Esophagus (tissue), 2 donors: ENCODE results near the gene HS6ST1. TPM values are rescaled to one million over a fixed set of nuclear protein-coding genes. Genes with fewer than 3 reads are reported as not detected.

Experiments used
- H3K27ac ChIP-seq, 2 donors: one replicate each; pipeline ENCODE4 v1.5.1; 2013; ENCODE audit warnings: low read depth in 2 of 2, mild to moderate bottlenecking in 2 of 2, inconsistent platforms in 1 of 2, low read length in 1 of 2, moderate library complexity in 1 of 2
- H3K27me3 ChIP-seq, 2 donors: one replicate each; pipeline ENCODE4 v1.6.1; 2013; ENCODE audit warnings: low read length in 2 of 2, control low read depth in 1 of 2, mild to moderate bottlenecking in 1 of 2; ENCODE audit not compliant: insufficient read depth in 2 of 2, control insufficient read depth in 1 of 2
- H3K36me3 ChIP-seq, 2 donors: one replicate each; pipeline ENCODE4 v1.6.1; 2013; ENCODE audit warnings: low read length in 1 of 2; ENCODE audit not compliant: control insufficient read depth in 2 of 2, insufficient read depth in 2 of 2
- H3K4me1 ChIP-seq, 2 donors: one replicate each; pipeline ENCODE4 v1.6.1; 2013; ENCODE audit warnings: low read length in 1 of 2; ENCODE audit not compliant: control insufficient read depth in 2 of 2, insufficient read depth in 2 of 2
- H3K4me3 ChIP-seq, 2 donors: one replicate each; pipeline ENCODE4 v1.5.1; 2013; ENCODE audit warnings: low read length in 2 of 2, mild to moderate bottlenecking in 2 of 2, low read depth in 1 of 2, moderate library complexity in 1 of 2
- H3K9me3 ChIP-seq, 2 donors: one replicate each; pipeline ENCODE4 v1.6.1; 2013; ENCODE audit warnings: mild to moderate bottlenecking in 2 of 2, low read depth in 1 of 2, low read length in 1 of 2, moderate library complexity in 1 of 2; ENCODE audit not compliant: control insufficient read depth in 2 of 2, insufficient read depth in 1 of 2
- WGBS, 2 donors: extraction: QIAGEN DNeasy Blood & Tissue Kit; methylation state at CpG; one replicate each; pipeline ENCODE4 v1.1.7; 2013; 5-methylcytosine and 5-hydroxymethylcytosine counted together
- polyA plus RNA-seq, 2 donors: library from polyadenylated mRNA; stranded (reverse); fragments of 200-250 nt; gene quantifications; one replicate each; pipeline ENCODE4 v1.2.3, GENCODE V29; 2013
- donor health status: healthy with polysubstance abuse.
- donor health status: Bipolar disorder and iron deficiency.

Gene HS6ST1
- polyA plus RNA-seq, 2 donors: 23.1 to 29.9 TPM

DNA sequence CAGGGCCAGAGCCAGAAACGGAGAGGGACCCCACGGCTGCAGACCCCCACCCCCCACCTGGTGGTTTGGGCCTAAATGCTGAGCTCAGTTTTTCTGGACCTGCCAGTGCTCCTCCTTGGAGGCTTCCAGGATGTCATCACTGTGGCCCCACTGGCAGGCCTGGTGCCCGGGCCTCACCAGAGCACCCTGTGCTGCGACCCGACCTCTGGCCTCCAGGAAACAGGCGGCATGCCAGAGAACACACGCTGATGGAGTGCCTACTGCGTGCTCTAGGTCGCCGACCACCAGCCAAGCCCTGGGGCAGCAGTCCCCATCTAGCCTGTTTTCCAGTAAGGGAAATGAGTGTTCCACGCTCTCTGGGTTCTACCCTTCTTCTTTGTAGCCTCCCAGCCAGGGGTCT is 33.8 kb downstream of the HS6ST1 start:
- WGBS, 2 donors: 84 to 87% methylated on average over 11 of the region's 11 CpGs
- H3K27me3 ChIP-seq: no peaks in the 10 kb centered on the region
- no peak overlapping the region for H3K27ac ChIP-seq
- no peak overlapping the region for H3K4me3 ChIP-seq
- peaks cover 19 to 48% of the 10 kb centered on the region in 2 donors for H3K4me1 ChIP-seq
- H3K9me3 ChIP-seq: no peaks in the 10 kb centered on the region
- peaks cover 6 to 35% of the 10 kb centered on the region in 2 donors for H3K36me3 ChIP-seq

DNA sequence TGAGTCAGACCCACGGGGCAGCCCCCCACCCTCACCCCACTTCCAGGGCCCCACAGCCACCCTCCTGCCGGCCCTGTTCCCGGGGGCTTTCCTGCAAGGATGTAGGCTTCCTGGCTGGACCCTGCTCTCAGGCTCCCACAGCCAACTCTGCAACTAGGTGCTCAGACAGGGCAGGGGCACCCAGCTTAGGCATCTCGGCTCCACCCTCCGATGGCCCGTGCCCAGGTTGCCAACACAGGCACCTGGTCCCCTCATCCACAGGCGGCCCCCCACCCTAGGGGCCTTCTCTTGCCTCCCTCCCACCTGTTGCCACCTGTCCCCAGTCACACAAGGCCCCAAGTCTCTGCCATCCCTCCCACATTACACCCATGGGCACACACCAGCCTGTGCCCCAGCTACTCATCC is 34.6 kb downstream of the HS6ST1 start:
- Histone ChIP-seq H3K27me3 (no peaks in the 10 kb centered on the region), H3K36me3 (peaks cover 6 to 29% of the 10 kb centered on the region in 2 donors), H3K9me3 (no peaks in the 10 kb centered on the region), H3K27ac (no peak overlapping the region), H3K4me3 (no peak overlapping the region), H3K4me1 (peaks cover 19 to 48% of the 10 kb centered on the region in 2 donors)
- 74 to 79% methylated on average over 5 to 7 of the region's 7 CpGs for WGBS, 2 donors

DNA sequence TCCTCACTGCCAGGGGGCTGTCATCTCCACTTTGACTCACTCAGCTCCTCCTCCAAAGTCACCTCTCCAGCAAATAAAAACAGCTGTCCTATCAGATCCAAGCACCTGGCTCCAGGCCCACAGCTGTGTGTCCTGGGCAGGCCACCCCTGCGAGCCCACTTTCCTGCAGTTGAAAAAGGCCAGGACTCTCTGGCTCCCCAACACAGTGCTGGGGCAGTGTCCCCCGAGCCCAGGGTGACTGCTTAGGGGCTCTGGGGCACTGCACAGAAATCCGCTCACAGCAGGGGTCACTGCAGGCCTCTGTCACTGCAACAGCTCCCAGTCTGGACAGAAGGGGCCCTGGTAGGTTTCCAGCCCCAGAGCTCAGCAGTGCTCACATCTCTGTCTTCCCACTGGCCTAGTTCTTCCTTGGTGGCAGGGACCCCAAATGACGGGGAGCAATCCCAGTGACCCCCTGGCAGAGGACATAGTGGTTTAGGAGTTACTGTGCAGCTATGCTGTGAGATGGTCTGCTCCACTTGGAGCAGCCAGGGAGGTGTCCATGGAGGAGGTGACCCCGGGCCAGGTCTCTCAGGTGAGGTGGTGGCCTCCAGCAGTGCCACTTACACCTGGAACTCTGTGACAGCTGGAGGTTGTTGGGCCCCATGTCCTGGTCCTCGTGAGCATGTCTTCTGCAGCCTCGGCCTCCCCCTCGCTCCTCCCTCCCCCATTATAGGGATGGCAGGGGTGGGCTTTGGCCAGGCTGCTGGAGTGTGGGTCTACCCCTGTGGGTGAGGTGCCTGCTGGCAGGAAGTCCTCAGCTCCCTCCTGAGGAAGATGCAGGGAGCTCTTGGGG is 35.5 kb downstream of the HS6ST1 start:
- Histone ChIP-seq H3K27ac (no peak overlapping the region), H3K4me3 (no peak overlapping the region), H3K27me3 (no peaks in the 10 kb centered on the region), H3K36me3 (peaks cover 4 to 26% of the 10 kb centered on the region in 2 donors), H3K4me1 (peaks cover 19 to 52% of the 10 kb centered on the region in 2 donors), H3K9me3 (no peaks in the 10 kb centered on the region)
- 81 to 88% methylated on average over 8 of the region's 8 CpGs for WGBS, 2 donors

DNA sequence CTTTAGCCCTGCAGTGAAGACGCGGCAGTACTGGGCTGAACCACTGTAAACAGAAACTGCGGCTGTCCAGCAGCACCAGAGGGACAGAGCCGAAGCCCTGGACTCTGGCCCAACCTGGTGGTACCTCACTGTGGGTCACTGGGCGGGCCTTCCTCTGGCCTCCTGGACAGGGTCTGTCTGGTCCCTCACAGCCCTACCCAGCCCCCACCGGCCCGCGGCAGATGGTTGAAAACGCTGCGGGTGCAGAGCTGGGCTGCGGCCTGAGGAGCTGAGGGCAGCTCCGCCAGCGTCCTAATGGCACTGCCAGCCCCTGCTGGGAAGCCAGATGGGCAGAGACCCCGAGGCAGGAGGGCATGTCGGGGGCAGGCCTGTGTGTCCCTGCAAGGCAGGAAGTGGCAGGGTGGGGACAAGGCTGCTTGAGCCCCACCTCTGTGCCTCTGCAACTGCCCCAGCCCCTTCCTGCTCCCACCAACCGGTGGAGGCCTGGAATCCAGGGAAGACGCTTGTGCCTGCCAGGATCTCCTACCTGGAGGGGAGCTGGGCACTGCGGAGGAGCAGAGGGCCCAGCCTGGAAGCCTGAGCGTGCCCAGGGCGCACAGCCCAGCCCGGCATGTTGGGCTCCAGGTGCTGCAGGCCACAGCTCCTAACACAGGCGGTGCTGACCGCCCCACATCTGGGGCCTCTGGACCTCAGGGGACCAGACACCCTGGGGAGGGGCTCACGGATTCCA is 36.3 kb downstream of the HS6ST1 start:
- Histone ChIP-seq H3K27me3 (no peaks in the 10 kb centered on the region), H3K4me1 (peaks cover 13 to 51% of the 10 kb centered on the region in 2 donors), H3K4me3 (no peak overlapping the region), H3K9me3 (no peaks in the 10 kb centered on the region), H3K36me3 (peaks cover 0 to 20% of the 10 kb centered on the region in 2 donors), H3K27ac (no peak overlapping the region)
- WGBS, 2 donors: 55 to 68% methylated on average over 23 to 24 of the region's 24 CpGs

DNA sequence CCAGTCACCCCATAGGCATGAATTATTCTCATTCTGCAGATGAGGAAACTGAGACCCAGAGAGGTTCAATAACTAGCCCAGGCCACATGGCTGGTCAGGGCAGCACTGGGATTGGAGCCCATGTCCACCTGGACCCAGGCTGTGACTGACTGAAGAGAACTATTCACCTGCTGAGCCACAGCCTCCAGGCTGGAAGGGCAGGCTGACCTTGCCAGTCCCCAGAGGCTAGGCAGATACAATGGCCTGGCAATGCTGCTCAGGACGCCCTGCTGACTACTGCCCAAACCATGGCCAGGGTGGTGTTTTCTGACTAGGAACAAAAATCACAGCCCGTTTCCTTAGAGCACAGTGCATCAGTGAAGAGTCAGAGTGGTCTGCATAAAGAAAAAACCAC is 36.8 kb downstream of the HS6ST1 start:
- Histone ChIP-seq H3K9me3 (no peaks in the 10 kb centered on the region), H3K4me1 (peaks cover 10 to 47% of the 10 kb centered on the region in 2 donors), H3K36me3 (peaks cover 0 to 20% of the 10 kb centered on the region in 2 donors), H3K27ac (peak overlapping the region in 1 of 2 donors; percentile 7), H3K27me3 (no peaks in the 10 kb centered on the region), H3K4me3 (no peak overlapping the region)
- WGBS, 2 donors: 67 to 70% methylated on average over 2 of the region's 2 CpGs

DNA sequence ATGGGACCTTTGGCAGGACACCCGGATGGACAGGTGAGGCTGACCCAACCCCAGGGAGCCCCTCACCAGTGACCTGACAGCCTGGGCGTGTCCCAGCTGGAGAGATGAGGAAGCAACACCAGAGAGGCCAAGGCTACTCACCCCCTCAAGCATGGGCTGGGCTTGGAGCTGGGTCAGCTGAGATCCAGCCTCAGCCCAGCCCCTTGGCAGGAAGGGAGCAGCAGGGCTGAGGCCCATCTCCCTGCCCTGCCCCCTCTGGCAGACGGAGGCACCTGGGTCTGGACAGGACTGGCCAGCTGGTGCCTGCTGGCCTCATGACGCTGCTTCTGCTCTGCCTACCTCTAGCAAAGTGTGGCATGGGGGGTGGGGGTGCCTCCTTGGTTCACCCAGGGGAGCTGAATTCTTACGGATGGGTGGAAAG is 37.8 kb downstream of the HS6ST1 start:
- Histone ChIP-seq H3K4me1 (peaks cover 10 to 42% of the 10 kb centered on the region in 2 donors), H3K36me3 (peaks cover 0 to 16% of the 10 kb centered on the region in 2 donors), H3K4me3 (no peak overlapping the region), H3K9me3 (no peaks in the 10 kb centered on the region), H3K27ac (peak overlapping the region in 1 of 2 donors; percentile 14), H3K27me3 (no peaks in the 10 kb centered on the region)
- WGBS, 2 donors: 54 to 66% methylated on average over 5 of the region's 5 CpGs

DNA sequence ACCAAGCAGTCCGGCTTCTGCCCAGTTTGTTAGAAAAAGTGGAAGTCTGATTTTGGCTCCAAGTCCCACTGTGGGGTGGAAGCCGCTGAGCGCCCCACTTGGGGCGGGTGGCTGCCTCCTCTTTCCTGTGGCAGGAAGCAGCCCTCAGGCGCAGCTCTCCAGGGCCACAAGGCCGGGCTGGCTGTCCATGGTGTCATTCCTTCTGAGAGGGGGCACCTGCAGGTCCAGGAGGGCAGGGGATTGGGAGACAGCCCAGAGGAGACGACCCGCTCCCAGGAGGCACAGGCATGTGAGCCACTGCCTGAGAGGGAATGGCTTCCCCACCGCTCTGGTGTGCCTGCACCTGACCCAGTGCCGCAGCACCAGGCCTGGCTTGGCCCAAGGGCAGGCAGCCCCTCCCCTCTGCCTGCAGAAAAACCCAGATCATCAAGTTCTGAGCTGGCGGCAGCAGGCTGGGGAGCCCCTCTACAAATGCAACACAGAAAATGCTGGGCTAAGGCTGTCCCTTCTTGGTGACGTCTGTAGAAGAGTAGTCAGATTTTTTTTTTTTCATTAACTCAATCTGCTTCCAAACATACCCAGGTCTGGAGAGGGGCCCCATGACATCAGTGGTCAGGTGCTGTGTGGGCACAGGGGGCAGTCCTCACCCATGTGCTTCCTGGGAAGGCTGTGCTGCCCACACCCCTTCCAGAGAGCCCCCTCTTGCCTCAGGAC is 38.4 kb downstream of the HS6ST1 start:
- 67 to 71% methylated on average over 12 of the region's 12 CpGs for WGBS, 2 donors
- Histone ChIP-seq H3K4me3 (no peak overlapping the region), H3K4me1 (peaks cover 10 to 40% of the 10 kb centered on the region in 2 donors), H3K36me3 (peaks cover 0 to 15% of the 10 kb centered on the region in 2 donors), H3K27ac (no peak overlapping the region), H3K9me3 (no peaks in the 10 kb centered on the region), H3K27me3 (no peaks in the 10 kb centered on the region)

DNA sequence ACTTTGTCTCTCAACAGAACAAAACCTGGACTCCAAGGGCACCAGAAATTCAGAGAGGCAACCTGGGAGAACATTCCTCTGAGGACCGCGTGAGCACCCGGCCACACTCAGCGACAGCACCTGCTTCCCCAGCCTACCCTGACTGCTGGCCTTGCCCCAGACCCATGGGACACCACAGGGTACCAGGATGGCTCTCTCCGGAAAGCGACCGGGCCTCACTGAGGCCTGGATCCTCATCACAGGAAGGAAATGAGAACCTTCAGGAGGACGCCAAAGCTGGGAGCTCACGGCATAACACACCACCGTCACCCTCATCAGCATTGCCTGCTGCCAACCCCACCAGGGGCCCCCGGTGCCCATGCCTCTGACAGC is 38.9 kb downstream of the HS6ST1 start:
- Histone ChIP-seq H3K4me3 (no peak overlapping the region), H3K27me3 (no peaks in the 10 kb centered on the region), H3K4me1 (peaks cover 10 to 39% of the 10 kb centered on the region in 2 donors), H3K36me3 (peaks cover 0 to 11% of the 10 kb centered on the region in 2 donors), H3K9me3 (no peaks in the 10 kb centered on the region), H3K27ac (no peak overlapping the region)
- WGBS, 2 donors: 83 to 85% methylated on average over 11 of the region's 11 CpGs

DNA sequence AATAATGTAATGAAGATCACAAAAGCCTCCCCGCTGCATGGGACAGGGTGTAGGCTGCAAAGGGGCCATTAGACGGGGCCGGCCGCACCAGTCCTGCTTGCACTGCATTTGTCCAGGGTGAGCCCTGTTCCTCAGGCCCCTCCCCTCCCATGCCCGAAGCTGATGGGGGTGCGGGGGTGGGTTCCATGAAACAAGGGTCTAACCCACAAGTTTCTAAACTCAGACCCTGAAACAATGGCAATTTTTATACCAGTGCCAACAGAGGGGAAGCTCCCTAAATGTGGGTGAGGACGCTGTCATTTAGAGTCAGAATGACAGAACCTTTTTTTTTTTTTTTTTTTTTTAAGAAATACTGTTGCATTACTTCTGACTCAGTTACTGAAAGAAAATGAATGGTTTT is 39.7 kb downstream of the HS6ST1 start:
- Histone ChIP-seq H3K36me3 (peaks cover 0 to 10% of the 10 kb centered on the region in 2 donors), H3K9me3 (no peaks in the 10 kb centered on the region), H3K27ac (no peak overlapping the region), H3K4me1 (peaks cover 9 to 36% of the 10 kb centered on the region in 2 donors), H3K4me3 (no peak overlapping the region), H3K27me3 (no peaks in the 10 kb centered on the region)
- 84 to 87% methylated on average over 7 of the region's 7 CpGs for WGBS, 2 donors
